Measurements from ENCODE around the gene RAB4A. TPM values are rescaled to one million over a fixed set of nuclear protein-coding genes. Genes with fewer than 3 reads are reported as not detected.

Gene RAB4A
- total and polyA plus RNA-seq, 2 experiments from 2014 or later = 43.2 to 69.7 TPM

GRCh38 chr1:229226796-229227195, 44.1 kb upstream of the RAB4A start:
- peaks cover 3% of the 10 kb centered on the region for H3K4me1 ChIP-seq (ENCODE audit: low read depth)
- H3K9me3 ChIP-seq (ENCODE audit: low read depth) = no peaks in the 10 kb centered on the region
- H3K27me3 ChIP-seq = peaks cover 31% of the 10 kb centered on the region
- DNase-seq (ENCODE audit: low read depth in 1 of 2, low spot score in 1 of 2) = no peak
- no peak overlapping the region for H3K27ac ChIP-seq
- H3K36me3 ChIP-seq = no peaks in the 10 kb centered on the region
- no peak overlapping the region for H3K4me3 ChIP-seq
- TF ChIP-seq CTCF (IDR thresholded peaks at IDR 0.05; ENCODE audit: low read depth, low read length) = no peak

DNA sequence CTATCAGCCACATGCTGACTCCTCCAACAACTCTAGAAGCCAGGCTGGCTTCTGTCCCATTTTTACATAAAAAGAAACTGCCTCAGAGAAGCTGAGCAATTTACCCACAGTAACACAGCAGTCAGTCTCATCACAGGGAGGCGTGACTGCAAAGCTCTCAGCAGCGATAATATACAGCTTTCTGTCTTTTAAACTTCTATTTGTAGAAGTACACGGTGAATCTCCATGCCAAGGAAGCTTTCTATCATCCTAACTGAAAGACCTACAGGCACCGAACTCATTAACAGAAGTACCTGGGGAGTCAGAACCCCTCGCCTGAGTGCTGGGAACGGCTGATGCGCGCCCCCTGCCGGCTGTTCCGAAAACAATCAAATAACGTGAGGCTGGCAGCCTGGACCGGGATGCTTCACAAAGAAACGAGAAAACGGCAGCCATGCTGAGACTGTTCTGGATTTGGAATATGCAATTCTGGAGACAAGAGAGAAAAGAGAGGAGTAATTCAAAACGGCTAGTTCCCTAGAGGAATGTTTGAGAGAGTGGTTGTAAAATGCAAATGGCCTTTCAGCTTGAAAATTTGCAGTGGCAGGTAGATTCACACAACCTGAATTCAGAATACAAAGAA, 43.5 kb upstream of the RAB4A start:
- no peaks in the 10 kb centered on the region for H3K9me3 ChIP-seq (ENCODE audit: low read depth)
- H3K4me3 ChIP-seq = no peak overlapping the region
- DNase-seq (ENCODE audit: low read depth in 1 of 2, low spot score in 1 of 2) = peak; percentile 87 to 90
- no peaks in the 10 kb centered on the region for H3K36me3 ChIP-seq
- H3K27ac ChIP-seq = no peak overlapping the region
- peak; percentile 83 for TF ChIP-seq CTCF (IDR thresholded peaks at IDR 0.05; ENCODE audit: low read depth, low read length)
- H3K27me3 ChIP-seq = peaks cover 36% of the 10 kb centered on the region
- H3K4me1 ChIP-seq (ENCODE audit: low read depth) = peaks cover 3% of the 10 kb centered on the region

DNA sequence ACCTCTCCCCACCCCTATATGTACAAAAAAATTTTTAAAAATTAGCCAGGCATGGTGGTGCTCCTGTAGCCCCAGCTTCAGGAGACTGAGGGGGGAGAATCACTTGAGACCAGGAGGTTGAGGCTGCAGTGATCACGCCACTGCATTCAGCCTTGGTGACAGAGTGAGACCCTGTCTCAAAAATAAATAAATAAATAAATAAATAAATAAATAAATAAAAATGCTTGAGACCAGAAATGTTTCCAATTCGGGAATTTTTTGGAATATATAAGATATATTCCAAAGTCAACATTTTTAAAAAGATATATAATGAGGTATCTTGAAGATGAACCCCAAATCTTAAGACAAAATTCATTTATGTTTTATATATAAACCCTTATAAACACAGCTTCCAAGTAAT, 42.4 kb upstream of the RAB4A start:
- peaks cover 3% of the 10 kb centered on the region for H3K4me1 ChIP-seq (ENCODE audit: low read depth)

GRCh38 chr1:229229137-229229720, 41.7 kb upstream of the RAB4A start:
- Histone ChIP-seq H3K27me3 (peaks cover 36% of the 10 kb centered on the region), H3K27ac (no peak overlapping the region), H3K4me1 (ENCODE audit: low read depth) (peaks cover 3% of the 10 kb centered on the region), H3K4me3 (no peak overlapping the region), H3K9me3 (ENCODE audit: low read depth) (no peaks in the 10 kb centered on the region), H3K36me3 (no peaks in the 10 kb centered on the region)
- TF ChIP-seq CTCF (IDR thresholded peaks at IDR 0.05; ENCODE audit: low read depth, low read length) = no peak
- peak in 1 of 2 donors; percentile 49 for DNase-seq (ENCODE audit: low read depth in 1 of 2, low spot score in 1 of 2)

More for the DNA sequence above, 42.4 kb upstream of the RAB4A start:
- H3K27ac ChIP-seq = no peak overlapping the region
- DNase-seq (ENCODE audit: low read depth in 1 of 2, low spot score in 1 of 2) = no peak
- peaks cover 36% of the 10 kb centered on the region for H3K27me3 ChIP-seq
- TF ChIP-seq CTCF (IDR thresholded peaks at IDR 0.05; ENCODE audit: low read depth, low read length) = no peak
- H3K4me3 ChIP-seq = no peak overlapping the region
- no peaks in the 10 kb centered on the region for H3K9me3 ChIP-seq (ENCODE audit: low read depth)
- no peaks in the 10 kb centered on the region for H3K36me3 ChIP-seq

GRCh38 chr1:229229721-229230139, 41.2 kb upstream of the RAB4A start:
- Histone ChIP-seq H3K4me1 (ENCODE audit: low read depth) (peaks cover 3% of the 10 kb centered on the region), H3K27ac (no peak overlapping the region), H3K36me3 (no peaks in the 10 kb centered on the region), H3K9me3 (ENCODE audit: low read depth) (no peaks in the 10 kb centered on the region), H3K27me3 (peaks cover 36% of the 10 kb centered on the region), H3K4me3 (no peak overlapping the region)
- TF ChIP-seq CTCF (IDR thresholded peaks at IDR 0.05; ENCODE audit: low read depth, low read length) = no peak
- peak in 1 of 2 donors; percentile 89 for DNase-seq (ENCODE audit: low read depth in 1 of 2, low spot score in 1 of 2)
